AG08395 (cell line): Measurements from ENCODE around the gene NUMB.
"Not testable (repeated sequence)": the region's sequence is repeated elsewhere in the genome, so short reads cannot be mapped to it uniquely, and the experiment has no call there.

Experiments used
- DNase-seq: peaks from one replicate; pipeline ENCODE4 v3.0.0; 2012; ENCODE audit warnings: mixed read lengths, low spot score

NUMB gene

DNA sequence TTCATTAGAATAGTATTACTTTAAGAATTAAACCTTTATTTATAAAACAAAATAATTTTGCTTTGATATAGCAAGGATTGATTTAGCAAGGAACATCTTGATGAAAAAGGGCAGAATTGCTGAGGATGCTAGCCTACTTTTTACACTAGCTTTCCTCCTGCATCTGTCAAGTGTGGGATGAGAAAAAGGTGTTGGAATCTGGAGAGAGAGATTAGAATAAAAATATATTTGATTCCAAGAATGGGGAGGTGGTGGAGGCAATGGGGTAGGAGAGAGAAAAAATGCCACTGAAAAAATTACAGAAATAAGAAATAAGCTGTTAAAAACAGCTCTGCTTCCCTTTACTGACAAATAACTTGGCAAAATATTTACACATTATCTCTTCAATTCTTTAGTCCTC is 98.9 kb downstream of the NUMB start:
- DNase-seq: no peak

DNA sequence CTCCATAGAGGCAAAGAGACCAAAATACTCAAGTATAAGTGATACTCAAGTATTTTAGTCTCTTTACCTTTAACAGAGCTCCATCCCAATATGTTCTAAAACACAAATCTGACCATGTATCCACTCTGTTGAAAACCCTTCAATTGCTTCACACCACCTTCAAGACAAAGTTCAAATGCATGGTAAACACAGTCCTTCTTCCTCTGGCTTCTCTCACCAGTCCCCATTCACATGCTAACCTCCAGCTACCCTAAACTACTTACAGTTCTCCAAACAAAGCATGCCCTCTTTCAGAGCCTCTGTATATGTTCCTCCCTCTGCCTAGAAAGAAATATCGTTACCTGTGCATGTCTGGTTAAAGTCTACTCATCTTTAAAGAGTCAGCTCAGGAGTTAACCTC is 100.2 kb downstream of the NUMB start:
- no peak for DNase-seq

DNA sequence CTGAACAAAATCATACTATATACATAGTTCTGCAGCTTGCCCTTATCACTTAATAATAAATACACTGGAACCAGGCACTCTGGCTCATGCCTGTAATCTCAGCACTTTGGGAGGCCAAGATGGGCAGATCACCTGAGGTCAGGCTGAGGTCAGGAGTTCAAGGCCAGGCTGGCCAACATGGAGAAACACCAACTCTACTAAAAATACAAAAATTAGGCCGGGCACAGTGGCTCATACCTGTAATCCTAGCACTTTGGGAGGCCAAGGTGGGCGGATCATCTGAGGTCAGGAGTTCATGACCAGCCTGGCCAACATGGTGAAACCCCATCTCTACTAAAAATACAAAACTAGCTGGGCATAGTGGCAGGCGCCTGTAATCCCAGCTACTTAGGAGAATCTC is 109.3 kb downstream of the NUMB start:
- DNase-seq: not testable (repeated sequence)

GRCh38 chr14:73344319-73344718 is 114.0 kb downstream of the NUMB start:
- DNase-seq: no peak

GRCh38 chr14:73342670-73343069 is 115.7 kb downstream of the NUMB start:
- DNase-seq: no peak

GRCh38 chr14:73339846-73340595 is 118.3 kb downstream of the NUMB start:
- no peak for DNase-seq

DNA sequence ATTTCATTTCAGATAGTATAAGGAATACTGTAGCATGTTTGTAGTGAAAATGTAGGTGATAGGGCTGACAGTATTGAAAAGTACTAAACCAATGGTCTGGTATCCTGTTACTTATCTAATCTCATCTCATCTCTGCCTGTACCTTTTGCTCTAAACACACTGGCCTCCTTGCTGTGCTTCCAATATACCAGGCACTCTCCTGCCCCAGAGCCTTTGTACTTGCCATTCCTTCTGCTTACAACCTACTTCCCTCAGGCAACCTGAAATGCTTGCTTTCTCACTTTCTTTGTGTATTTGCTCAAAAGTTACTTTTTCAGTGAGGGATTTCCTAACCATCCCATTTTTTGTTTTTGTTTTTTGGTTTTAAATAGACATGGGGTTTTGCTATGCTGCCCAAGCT is 119.1 kb downstream of the NUMB start:
- DNase-seq: no peak

- no peak for DNase-seq
These were observed 119.8 kb downstream of the NUMB start for GRCh38 chr14:73338551-73338950.

DNA sequence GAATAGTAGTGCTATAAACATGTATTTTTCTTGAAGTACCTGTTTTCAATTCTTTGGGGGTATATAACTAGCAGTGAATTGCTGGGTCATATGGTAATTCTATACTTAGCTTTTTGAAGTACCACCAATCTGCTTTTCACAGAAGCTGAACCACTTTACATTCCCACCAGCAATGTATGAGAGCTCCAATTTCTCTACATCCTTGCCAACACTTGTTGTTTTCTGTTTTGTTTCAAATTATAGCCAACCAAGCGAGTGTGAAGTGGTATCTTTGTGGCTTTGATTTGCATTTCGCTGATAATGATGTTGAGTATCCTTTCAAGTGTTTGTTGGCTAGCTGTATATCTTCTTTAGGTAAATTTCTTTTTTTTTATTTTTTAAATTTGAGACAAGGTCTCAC is 125.3 kb downstream of the NUMB start:
- no peak for DNase-seq

DNA sequence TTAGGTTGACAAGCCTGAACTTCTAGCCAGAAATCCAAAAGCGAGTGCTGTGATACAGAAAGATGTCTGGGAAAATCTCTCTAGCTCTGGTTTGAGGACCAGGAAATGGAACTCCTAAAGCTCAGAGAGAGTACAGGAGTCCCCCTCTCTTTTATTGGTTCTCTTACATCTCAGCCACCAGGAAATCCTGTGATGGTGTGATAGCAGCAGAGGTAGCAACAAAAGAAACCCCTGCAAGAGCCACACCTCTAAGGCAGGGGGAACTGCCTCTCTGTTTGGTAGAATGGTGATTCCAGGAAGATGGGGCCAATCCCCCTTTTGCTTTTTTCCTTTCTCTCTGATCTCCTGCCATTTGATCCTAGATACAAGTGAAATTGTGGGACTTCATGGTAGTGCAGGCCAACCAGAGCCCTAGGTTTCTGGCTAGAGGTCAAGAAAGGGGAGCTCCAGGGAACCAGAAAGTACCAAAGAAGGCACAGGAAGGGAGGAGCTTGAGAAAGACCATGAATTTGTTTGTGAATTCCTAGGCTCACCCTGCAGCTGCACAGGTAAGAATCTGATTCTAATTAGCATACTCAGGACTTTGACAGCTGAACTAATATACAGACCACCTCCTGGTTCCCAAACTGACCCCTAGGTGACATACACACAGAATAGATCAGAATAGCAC is 132.6 kb downstream of the NUMB start:
- no peak for DNase-seq

DNA sequence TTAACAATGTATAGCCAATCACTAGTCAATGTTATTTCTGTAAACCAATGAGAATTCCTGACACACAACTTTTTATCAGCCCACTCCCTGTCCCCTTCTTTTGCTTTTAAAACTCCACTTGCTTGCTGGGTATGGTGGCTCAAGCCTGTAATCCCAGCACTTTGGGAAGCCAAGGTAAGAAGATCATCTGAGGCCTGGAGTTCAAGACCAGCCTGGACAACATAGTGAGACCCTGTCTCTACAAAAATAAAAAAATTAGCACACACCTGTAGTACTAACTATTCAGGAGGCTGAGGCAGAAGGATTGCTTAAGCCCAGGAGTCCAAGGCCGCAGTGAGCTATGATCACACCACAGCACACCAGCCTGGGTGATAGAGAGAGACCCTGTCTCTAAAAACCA is 133.3 kb downstream of the NUMB start:
- DNase-seq: no peak

- no peak for DNase-seq
These were observed 133.8 kb downstream of the NUMB start for GRCh38 chr14:73324533-73324932.

DNA sequence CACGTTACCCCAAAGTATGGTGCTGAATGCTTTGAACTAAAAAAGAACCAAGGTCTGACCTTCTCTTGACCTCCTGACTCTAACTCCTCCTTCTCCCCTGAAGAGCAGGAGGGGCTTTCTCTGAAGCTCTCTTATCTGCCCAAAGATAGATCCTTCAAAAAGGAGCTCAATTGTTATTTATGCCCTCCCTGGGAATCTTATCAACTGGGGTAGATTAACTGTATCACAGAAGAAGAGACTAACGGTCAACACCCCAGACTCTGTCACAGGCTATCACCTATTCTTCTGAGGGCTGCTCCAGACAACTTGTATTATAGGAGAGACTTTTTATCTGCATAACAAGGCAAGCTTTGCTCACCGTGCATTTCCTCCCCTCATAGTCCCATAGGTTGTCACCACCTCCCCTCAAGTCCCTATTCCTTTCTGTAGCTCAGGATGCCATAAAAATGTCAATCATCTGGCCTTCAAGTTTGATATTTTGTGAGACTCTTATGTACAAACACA is 134.4 kb downstream of the NUMB start:
- DNase-seq: no peak

DNA sequence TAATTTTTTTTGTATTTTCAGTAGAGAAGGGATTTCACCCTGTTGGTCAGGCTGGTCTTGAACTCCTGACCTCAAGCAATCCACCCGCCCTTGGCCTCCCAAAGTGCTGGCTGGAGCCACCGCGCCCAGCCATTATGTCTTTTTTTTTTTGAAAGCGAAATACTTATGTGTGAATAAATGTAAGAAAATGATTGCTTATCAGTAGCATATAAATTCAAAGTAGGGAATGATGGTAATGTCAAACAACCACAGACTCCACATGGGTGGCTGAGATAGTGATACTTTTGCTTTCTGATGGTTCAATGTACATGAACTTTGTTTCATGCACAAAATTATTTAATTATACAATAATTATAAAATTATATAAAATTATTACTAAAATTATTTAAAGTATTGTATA is 145.2 kb downstream of the NUMB start:
- DNase-seq: no peak

GRCh38 chr14:73312687-73313086 is 145.7 kb downstream of the NUMB start:
- DNase-seq: no peak

GRCh38 chr14:73311708-73312030 is 146.7 kb downstream of the NUMB start:
- no peak for DNase-seq

GRCh38 chr14:73309207-73309606 is 149.1 kb downstream of the NUMB start:
- not testable (repeated sequence) for DNase-seq

DNA sequence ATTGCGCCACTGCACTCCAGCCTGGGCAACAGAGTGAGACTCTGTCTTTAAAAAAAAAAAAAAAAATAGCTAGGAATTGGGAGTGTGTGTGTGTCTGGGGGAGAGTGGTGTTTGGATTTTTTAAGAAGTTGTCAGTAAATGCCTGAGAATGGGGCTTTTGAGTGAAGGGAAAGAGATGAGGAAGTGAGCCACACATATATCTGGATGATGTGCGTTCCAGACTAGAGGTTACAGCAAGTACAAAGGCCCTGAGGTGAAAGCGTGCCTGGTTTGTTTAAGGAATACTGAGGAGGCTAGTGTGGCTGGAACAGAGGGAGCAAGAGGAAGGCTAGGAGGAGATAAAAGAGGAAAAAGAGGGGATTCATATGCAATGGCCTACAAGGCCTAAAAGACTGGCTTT is 151.1 kb downstream of the NUMB start:
- DNase-seq: no peak

DNA sequence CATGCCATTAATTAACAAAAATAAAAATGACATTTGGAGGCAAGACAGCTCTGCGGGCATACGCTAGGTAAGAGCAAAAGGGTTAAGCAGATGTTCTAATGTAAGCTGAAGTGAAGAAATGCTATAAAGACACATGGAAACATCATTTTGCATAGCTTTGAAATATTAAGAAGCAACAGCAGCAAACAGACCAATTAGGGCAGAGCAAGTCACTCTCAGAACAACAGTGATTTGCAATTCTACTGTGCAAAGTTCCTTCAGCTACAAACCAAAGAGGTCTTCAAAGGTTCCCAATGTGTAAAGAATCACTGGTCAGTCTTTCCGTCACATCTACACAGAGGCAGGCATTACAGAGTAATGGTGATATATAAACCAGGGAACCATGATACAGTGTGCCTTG is 152.8 kb downstream of the NUMB start:
- DNase-seq: no peak

DNA sequence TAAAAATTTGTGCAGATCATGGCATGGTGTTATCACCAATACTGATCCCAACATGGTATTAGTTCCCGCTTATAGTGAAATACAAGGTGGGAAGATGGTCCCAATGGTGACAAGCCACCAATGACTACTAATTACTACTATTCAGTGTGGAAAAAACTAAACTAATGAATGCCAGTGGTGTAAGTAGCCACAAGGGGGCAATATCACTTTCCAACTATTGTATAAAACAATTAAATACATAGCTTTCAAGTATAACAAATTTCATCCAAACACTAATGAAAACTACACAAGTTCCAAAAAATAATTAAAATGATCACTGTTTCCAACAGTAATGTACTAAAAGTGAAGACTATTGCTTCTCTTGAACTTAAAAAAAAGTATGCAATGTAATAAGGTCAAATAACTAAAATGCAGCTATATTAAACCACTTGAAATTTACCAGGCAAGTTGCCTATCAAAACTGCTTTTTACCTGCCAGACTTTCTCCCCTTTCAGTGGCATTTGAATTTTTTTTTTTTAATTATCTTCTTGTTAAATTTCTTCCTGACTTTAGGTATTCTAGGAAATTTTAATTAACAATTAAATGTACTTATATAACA is 163.0 kb downstream of the NUMB start:
- peak; percentile 38 for DNase-seq

DNA sequence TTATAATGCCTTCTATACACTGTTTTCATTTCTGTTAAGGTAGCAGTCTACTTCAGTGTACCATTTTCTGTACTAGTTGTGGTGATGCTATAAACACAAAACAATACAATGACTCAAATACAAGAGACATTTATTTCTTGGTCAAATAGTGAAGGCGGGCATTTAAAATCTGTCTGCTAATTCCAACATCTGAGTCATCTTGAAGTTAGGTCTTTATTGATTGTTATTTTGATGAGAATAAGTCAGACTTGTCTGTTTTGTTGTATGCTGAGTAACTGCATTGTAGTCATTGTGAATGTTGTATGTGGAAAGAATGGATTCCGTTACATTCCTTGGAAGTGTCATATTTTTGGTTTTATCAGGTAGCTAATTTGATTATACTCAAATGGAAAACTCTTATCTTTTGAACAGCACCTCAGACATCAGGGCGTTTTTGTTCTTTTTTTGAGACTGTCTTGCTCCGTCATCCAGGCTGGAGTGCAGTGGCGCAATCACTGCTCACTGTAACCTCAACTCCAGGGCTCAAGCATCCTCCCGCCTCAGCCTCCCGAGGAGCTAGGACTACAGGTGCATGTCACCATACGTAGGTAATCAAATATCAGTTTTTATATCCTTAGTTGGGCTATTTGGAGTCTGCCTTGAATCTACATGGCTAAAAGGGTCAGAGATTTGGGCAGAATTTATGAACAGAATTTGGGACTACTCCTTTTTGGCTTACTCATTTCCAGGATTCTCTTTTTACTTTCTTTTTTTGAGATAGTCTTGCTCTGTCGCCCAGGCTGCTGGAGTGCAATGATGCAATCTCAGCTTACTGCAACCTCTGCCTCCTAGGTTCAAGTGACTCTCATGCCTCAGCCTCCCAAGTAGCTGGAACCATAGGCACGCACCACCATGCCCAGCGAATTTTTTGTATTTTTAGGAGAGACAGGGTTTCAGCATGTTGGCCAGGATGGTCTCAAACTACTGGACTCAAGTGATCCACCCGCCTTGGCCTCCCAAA is 164.3 kb downstream of the NUMB start:
- DNase-seq: no peak

GRCh38 chr14:73290279-73290678 is 168.1 kb downstream of the NUMB start:
- no peak for DNase-seq
